PC-9 (cell line): ENCODE results near the gene PCNX1. TPM values are rescaled to one million over a fixed set of nuclear protein-coding genes. Genes with fewer than 3 reads are reported as not detected.
"Not testable (repeated sequence)": the region's sequence is repeated elsewhere in the genome, so short reads cannot be mapped to it uniquely, and the experiment has no call there.

Source experiments
- BruUV-seq: library from RNA; stranded (reverse); fragments of 400-500 nt; replicated peaks from 2 replicates; lab custom pipeline; 2021; lab: Mats Ljungman, UMichigan
- CTCF ChIA-PET: fragments of 300-600 bp; sonication (Branson Sonifier 250); formaldehyde crosslinking; loops from one replicate; lab custom pipeline; 2022; ENCODE audit warnings: antibody characterized with exemption; lab: Charles Lee
- POLR2A ChIA-PET: fragments of 300-600 bp; sonication (Branson Sonifier 250); formaldehyde crosslinking; loops from one replicate; lab custom pipeline; 2022; ENCODE audit warnings: antibody characterized with exemption; ENCODE audit not compliant: unreplicated experiment; lab: Charles Lee
- DNase-seq, 2 experiments: peaks; one replicate each; pipeline versions ENCODE4 v3.0.0 to v3.0.0-alpha.2; 2015 to 2022; ENCODE audit warnings: mixed read lengths in 1 of 2
- H2AFZ ChIP-seq: fragments of 200-600 bp; sonication (generic); 2 replicates; pipeline ENCODE4 v1.8.1; 2017; ENCODE audit warnings: antibody characterized with exemption
- H3F3A ChIP-seq: fragments of 200-600 bp; sonication (generic); 2 replicates; pipeline ENCODE4 v1.8.1; 2017; ENCODE audit warnings: antibody characterized with exemption, mild to moderate bottlenecking, low read depth; ENCODE audit not compliant: insufficient read depth
- H3K27ac ChIP-seq: fragments of 200-600 bp; sonication (generic); 2 replicates; pipeline ENCODE4 v1.6.1; 2016; ENCODE audit warnings: mixed run types
- H3K27me3 ChIP-seq: fragments of 200-600 bp; sonication (generic); 2 replicates; pipeline ENCODE4 v1.6.1; 2016; ENCODE audit warnings: low read depth, mixed run types; ENCODE audit not compliant: insufficient read depth
- H3K36me3 ChIP-seq: fragments of 200-600 bp; sonication (generic); 2 replicates; pipeline ENCODE4 v1.6.1; 2016; ENCODE audit warnings: low read depth, mixed run types
- H3K4me1 ChIP-seq: fragments of 200-600 bp; sonication (generic); replicated peaks from 2 replicates; pipeline ENCODE4 v1.6.1; 2016; ENCODE audit warnings: mixed run types; ENCODE audit not compliant: insufficient read depth
- H3K4me2 ChIP-seq: fragments of 200-600 bp; sonication (generic); 2 replicates; pipeline ENCODE4 v1.6.1; 2017; ENCODE audit warnings: mixed run types
- H3K4me3 ChIP-seq: fragments of 200-600 bp; sonication (generic); 2 replicates; pipeline ENCODE4 v1.6.1; 2016; ENCODE audit warnings: mixed run types
- H3K79me2 ChIP-seq: fragments of 200-600 bp; sonication (generic); 2 replicates; pipeline ENCODE4 v1.6.1; 2017; ENCODE audit warnings: low read depth, mixed run types
- H3K9me2 ChIP-seq: fragments of 200-600 bp; sonication (generic); 2 replicates; pipeline ENCODE4 v1.8.1; 2017; ENCODE audit warnings: mild to moderate bottlenecking; ENCODE audit not compliant: insufficient read depth
- H3K9me3 ChIP-seq: fragments of 200-600 bp; sonication (generic); 2 replicates; pipeline ENCODE4 v1.8.1; 2016; ENCODE audit warnings: low read depth; ENCODE audit not compliant: insufficient read depth
- H4K20me1 ChIP-seq: fragments of 200-600 bp; sonication (generic); 2 replicates; pipeline ENCODE4 v1.8.1; 2017; ENCODE audit not compliant: insufficient read depth
- CTCF ChIP-seq: fragments of 200-600 bp; sonication (generic); conservative IDR thresholded peaks from 2 replicates; pipeline ENCODE4 v1.6.1; 2017; ENCODE audit warnings: mixed run types, antibody characterized with exemption, mild to moderate bottlenecking, moderate library complexity
- EZH2 ChIP-seq: fragments of 200-600 bp; sonication (generic); IDR thresholded peaks from 2 replicates; pipeline ENCODE4 v1.8.0; 2017; ENCODE audit warnings: antibody characterized with exemption, low read depth
- intact Hi-C: fragments of 100-400 bp; cut with micrococcal nuclease; formaldehyde crosslinking; loops from one replicate; pipeline ENCODE4 v1.10.0; 2022; ENCODE audit not compliant: unreplicated experiment
- total RNA-seq: library from RNA; stranded (reverse); gene quantifications from 2 replicates; pipeline ENCODE4 v1.2.3, GENCODE V29; 2021

PCNX1 gene
- total RNA-seq, 1 experiment from 2014 or later: 37.6 TPM

GRCh38 chr14:70934084-70934483 lies 26.8 kb downstream of the PCNX1 start:
- intact Hi-C loops: no loop called here
- no TSS peak for BruUV-seq
- no peak for DNase-seq
- Histone ChIP-seq H3K4me2 (no peak overlapping the region), H3K27ac (no peak overlapping the region), H2AFZ (no peak overlapping the region), H3K9me2 (no peaks in the 10 kb centered on the region), H3K79me2 (peaks cover 46% of the 10 kb centered on the region), H4K20me1 (peaks cover 3% of the 10 kb centered on the region; the same call in 1 of the 2 replicates), H3K36me3 (no peaks in the 10 kb centered on the region), H3K9me3 (no peaks in the 10 kb centered on the region), H3K4me3 (no peak overlapping the region), H3F3A (no peaks in the 10 kb centered on the region), H3K27me3 (no peaks in the 10 kb centered on the region), H3K4me1 (no peaks in the 10 kb centered on the region)
- POLR2A ChIA-PET: interaction anchor here (0.6 kb wide), 1 partner anchor 120 kb away, joined by 4 read pairs; no protein-coding TSS in a partner anchor
- CTCF ChIA-PET: no interaction called here
- TF ChIP-seq EZH2: no peak
- TF ChIP-seq CTCF: no peak

GRCh38 chr14:70934502-70935134 lies 27.4 kb downstream of the PCNX1 start:
- Histone ChIP-seq H3K27ac (no peak overlapping the region), H3K4me2 (no peak overlapping the region), H3K4me1 (no peaks in the 10 kb centered on the region), H3K9me2 (no peaks in the 10 kb centered on the region), H3K4me3 (no peak overlapping the region), H2AFZ (no peak overlapping the region), H3K27me3 (no peaks in the 10 kb centered on the region), H3K9me3 (no peaks in the 10 kb centered on the region), H4K20me1 (peaks cover 3% of the 10 kb centered on the region; the same call in 1 of the 2 replicates), H3K79me2 (peaks cover 51% of the 10 kb centered on the region), H3F3A (no peaks in the 10 kb centered on the region), H3K36me3 (no peaks in the 10 kb centered on the region)
- no peak for DNase-seq
- no TSS peak for BruUV-seq
- intact Hi-C loops: no loop called here
- CTCF ChIA-PET: no interaction called here
- POLR2A ChIA-PET: interaction anchor here (0.6 kb wide), 1 partner anchor 119 kb away, joined by 4 read pairs; no protein-coding TSS in a partner anchor
- TF ChIP-seq EZH2 (no peak), CTCF (no peak)

- no TSS peak for BruUV-seq
- Histone ChIP-seq H4K20me1 (peaks cover 3% of the 10 kb centered on the region; the same call in 1 of the 2 replicates), H3K27me3 (no peaks in the 10 kb centered on the region), H3K79me2 (peaks cover 53% of the 10 kb centered on the region), H3K9me3 (no peaks in the 10 kb centered on the region), H3K36me3 (no peaks in the 10 kb centered on the region), H2AFZ (no peak overlapping the region), H3K27ac (no peak overlapping the region), H3F3A (no peaks in the 10 kb centered on the region), H3K4me3 (no peak overlapping the region), H3K4me2 (no peak overlapping the region), H3K9me2 (no peaks in the 10 kb centered on the region), H3K4me1 (no peaks in the 10 kb centered on the region)
- ChIA-PET CTCF (no interaction called here), POLR2A (no interaction called here)
- intact Hi-C loops: no loop called here
- DNase-seq: no peak
- TF ChIP-seq EZH2: no peak
These were observed 27.9 kb downstream of the PCNX1 start for GRCh38 chr14:70935135-70935534.

GRCh38 chr14:70939693-70940092 lies 32.4 kb downstream of the PCNX1 start:
- intact Hi-C loops, H3K9me2 ChIP-seq, H3K4me2 ChIP-seq, H2AFZ ChIP-seq, H3K4me3 ChIP-seq, H3K36me3 ChIP-seq, H4K20me1 ChIP-seq, H3K27ac ChIP-seq, H3F3A ChIP-seq, CTCF ChIA-PET, H3K27me3 ChIP-seq, DNase-seq, H3K4me1 ChIP-seq, POLR2A ChIA-PET, BruUV-seq: not testable (repeated sequence)
- Histone ChIP-seq H3K79me2 (peaks cover 54% of the 10 kb centered on the region), H3K9me3 (peaks cover 14% of the 10 kb centered on the region; the same call in 1 of the 2 replicates)

GRCh38 chr14:70941637-70942341 lies 34.5 kb downstream of the PCNX1 start:
- POLR2A ChIA-PET, H3K27ac ChIP-seq, H3K4me3 ChIP-seq, DNase-seq, H3K27me3 ChIP-seq, H3K4me1 ChIP-seq, H3F3A ChIP-seq, H3K4me2 ChIP-seq, CTCF ChIA-PET, BruUV-seq, H4K20me1 ChIP-seq, intact Hi-C loops, H2AFZ ChIP-seq, H3K9me2 ChIP-seq: not testable (repeated sequence)
- H3K36me3 ChIP-seq: peaks cover 11% of the 10 kb centered on the region
- H3K79me2 ChIP-seq: peaks cover 45% of the 10 kb centered on the region
- peaks cover 23% of the 10 kb centered on the region for H3K9me3 ChIP-seq
